ENCODE results near the gene DOCK7. TPM values are rescaled to one million over a fixed set of nuclear protein-coding genes. Genes with fewer than 3 reads are reported as not detected.

DOCK7 gene
- total and polyA plus RNA-seq, 2 of the 13 experiments (the other 11 are each of a cell fraction or from before 2014, with no cell fraction given): 45.7 to 67.2 TPM

DNA sequence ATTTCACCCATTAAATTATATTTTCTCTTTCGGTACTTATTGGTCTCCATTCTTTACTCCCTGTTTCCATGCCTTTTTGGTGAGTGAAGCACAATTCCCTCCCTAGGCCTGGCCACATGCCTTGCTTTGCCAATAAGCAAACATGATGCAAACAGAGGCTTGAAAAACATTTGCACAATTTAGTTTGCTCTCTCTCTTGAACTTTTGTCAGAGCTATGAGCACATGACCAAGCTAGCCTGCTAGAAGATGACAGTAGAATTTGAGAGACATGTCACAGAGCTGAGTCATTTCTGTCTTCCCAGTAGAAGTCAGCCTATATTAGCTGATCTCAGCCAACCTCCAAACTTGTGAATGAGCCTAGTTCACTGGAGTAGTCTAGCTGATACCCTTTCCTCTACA is 66.3 kb downstream of the DOCK7 start (continued):
- TF ChIP-seq MED8 (CRISPR knock-in tag; IDR thresholded peaks at IDR 0.05; ENCODE audit: insufficient replicate concordance): peak; percentile 50
- TF ChIP-seq, protein P1, sequence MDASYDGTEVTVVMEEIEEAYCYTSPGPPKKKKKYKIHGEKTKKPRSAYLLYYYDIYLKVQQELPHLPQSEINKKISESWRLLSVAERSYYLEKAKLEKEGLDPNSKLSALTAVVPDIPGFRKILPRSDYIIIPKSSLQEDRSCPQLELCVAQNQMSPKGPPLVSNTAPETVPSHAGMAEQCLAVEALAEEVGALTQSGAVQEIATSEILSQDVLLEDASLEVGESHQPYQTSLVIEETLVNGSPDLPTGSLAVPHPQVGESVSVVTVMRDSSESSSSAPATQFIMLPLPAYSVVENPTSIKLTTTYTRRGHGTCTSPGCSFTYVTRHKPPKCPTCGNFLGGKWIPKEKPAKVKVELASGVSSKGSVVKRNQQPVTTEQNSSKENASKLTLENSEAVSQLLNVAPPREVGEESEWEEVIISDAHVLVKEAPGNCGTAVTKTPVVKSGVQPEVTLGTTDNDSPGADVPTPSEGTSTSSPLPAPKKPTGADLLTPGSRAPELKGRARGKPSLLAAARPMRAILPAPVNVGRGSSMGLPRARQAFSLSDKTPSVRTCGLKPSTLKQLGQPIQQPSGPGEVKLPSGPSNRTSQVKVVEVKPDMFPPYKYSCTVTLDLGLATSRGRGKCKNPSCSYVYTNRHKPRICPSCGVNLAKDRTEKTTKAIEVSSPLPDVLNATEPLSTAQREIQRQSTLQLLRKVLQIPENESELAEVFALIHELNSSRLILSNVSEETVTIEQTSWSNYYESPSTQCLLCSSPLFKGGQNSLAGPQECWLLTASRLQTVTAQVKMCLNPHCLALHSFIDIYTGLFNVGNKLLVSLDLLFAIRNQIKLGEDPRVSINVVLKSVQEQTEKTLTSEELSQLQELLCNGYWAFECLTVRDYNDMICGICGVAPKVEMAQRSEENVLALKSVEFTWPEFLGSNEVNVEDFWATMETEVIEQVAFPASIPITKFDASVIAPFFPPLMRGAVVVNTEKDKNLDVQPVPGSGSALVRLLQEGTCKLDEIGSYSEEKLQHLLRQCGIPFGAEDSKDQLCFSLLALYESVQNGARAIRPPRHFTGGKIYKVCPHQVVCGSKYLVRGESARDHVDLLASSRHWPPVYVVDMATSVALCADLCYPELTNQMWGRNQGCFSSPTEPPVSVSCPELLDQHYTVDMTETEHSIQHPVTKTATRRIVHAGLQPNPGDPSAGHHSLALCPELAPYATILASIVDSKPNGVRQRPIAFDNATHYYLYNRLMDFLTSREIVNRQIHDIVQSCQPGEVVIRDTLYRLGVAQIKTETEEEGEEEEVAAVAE (CRISPR knock-in tag; IDR thresholded peaks at IDR 0.05; ENCODE audit: borderline replicate concordance): peak; percentile 88
- TF ChIP-seq ARID2 (CRISPR knock-in tag; IDR thresholded peaks at IDR 0.05; ENCODE audit: borderline replicate concordance): peak; percentile 67; the same call in 1 of the 2 replicates
- no peak for TF ChIP-seq LCORL (IDR thresholded peaks at IDR 0.05)
- TF ChIP-seq LCORL (CRISPR knock-in tag; IDR thresholded peaks at IDR 0.05): peak; percentile 85; the same call in 1 of the 2 replicates
- TF ChIP-seq, protein P2, sequence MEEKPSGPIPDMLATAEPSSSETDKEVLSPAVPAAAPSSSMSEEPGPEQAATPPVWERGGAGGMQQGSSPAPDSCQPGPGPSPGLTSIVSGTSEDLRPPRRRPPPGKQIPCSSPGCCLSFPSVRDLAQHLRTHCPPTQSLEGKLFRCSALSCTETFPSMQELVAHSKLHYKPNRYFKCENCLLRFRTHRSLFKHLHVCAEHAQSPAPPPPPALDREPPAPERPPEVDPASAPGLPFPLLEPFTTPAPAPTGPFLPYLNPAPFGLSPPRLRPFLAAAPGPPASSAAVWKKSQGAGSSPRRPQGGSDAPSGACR (CRISPR knock-in tag; IDR thresholded peaks at IDR 0.05): peak; percentile 84; the same call in 1 of the 2 replicates
- peak; percentile 90; the same call in 1 of the 2 replicates for TF ChIP-seq ZNF670 (CRISPR knock-in tag; IDR thresholded peaks at IDR 0.05; ENCODE audit: borderline replicate concordance)
- TF ChIP-seq, protein P3, sequence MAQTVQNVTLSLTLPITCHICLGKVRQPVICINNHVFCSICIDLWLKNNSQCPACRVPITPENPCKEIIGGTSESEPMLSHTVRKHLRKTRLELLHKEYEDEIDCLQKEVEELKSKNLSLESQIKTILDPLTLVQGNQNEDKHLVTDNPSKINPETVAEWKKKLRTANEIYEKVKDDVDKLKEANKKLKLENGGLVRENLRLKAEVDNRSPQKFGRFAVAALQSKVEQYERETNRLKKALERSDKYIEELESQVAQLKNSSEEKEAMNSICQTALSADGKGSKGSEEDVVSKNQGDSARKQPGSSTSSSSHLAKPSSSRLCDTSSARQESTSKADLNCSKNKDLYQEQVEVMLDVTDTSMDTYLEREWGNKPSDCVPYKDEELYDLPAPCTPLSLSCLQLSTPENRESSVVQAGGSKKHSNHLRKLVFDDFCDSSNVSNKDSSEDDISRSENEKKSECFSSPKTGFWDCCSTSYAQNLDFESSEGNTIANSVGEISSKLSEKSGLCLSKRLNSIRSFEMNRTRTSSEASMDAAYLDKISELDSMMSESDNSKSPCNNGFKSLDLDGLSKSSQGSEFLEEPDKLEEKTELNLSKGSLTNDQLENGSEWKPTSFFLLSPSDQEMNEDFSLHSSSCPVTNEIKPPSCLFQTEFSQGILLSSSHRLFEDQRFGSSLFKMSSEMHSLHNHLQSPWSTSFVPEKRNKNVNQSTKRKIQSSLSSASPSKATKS (CRISPR knock-in tag; IDR thresholded peaks at IDR 0.05): no peak; the same call in 1 of the 2 replicates
- TF ChIP-seq SMAD9 (CRISPR knock-in tag; IDR thresholded peaks at IDR 0.05): no peak
- TF ChIP-seq ZNF546 (CRISPR knock-in tag; conservative IDR thresholded peaks at IDR 0.05): no peak
- TF ChIP-seq, protein P4, sequence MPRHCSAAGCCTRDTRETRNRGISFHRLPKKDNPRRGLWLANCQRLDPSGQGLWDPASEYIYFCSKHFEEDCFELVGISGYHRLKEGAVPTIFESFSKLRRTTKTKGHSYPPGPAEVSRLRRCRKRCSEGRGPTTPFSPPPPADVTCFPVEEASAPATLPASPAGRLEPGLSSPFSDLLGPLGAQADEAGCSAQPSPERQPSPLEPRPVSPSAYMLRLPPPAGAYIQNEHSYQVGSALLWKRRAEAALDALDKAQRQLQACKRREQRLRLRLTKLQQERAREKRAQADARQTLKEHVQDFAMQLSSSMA (CRISPR knock-in tag; IDR thresholded peaks at IDR 0.05): peak; percentile 57; the same call in 1 of the 2 replicates
- TF ChIP-seq CREM (IDR thresholded peaks at IDR 0.05): peak; percentile 76; the same call in 1 of the 2 replicates
- no peak for TF ChIP-seq CREM (CRISPR knock-in tag; IDR thresholded peaks at IDR 0.05)
- no peak for TF ChIP-seq PRMT3 (CRISPR knock-in tag; IDR thresholded peaks at IDR 0.05; ENCODE audit: borderline replicate concordance, low read depth)
- TF ChIP-seq, protein P5, sequence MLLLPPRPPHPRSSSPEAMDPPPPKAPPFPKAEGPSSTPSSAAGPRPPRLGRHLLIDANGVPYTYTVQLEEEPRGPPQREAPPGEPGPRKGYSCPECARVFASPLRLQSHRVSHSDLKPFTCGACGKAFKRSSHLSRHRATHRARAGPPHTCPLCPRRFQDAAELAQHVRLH (CRISPR knock-in tag; IDR thresholded peaks at IDR 0.05; ENCODE audit: borderline replicate concordance, low read depth): peak; percentile 69; the same call in 1 of the 2 replicates
- peak; percentile 58 for TF ChIP-seq NFYC (CRISPR knock-in tag; IDR thresholded peaks at IDR 0.05)
- TF ChIP-seq NFYB (CRISPR knock-in tag; IDR thresholded peaks at IDR 0.05): peak; percentile 38; the same call in 1 of the 2 replicates
- TF ChIP-seq HHEX (CRISPR knock-in tag; IDR thresholded peaks at IDR 0.05): peak; percentile 59
- TF ChIP-seq, protein P6, sequence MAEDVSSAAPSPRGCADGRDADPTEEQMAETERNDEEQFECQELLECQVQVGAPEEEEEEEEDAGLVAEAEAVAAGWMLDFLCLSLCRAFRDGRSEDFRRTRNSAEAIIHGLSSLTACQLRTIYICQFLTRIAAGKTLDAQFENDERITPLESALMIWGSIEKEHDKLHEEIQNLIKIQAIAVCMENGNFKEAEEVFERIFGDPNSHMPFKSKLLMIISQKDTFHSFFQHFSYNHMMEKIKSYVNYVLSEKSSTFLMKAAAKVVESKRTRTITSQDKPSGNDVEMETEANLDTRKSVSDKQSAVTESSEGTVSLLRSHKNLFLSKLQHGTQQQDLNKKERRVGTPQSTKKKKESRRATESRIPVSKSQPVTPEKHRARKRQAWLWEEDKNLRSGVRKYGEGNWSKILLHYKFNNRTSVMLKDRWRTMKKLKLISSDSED (CRISPR knock-in tag; IDR thresholded peaks at IDR 0.05): no peak
- peak; percentile 77; the same call in 1 of the 2 replicates for TF ChIP-seq KDM3A (CRISPR knock-in tag; IDR thresholded peaks at IDR 0.05; ENCODE audit: low read depth)
- peak; percentile 94 for TF ChIP-seq RXRB (CRISPR knock-in tag; IDR thresholded peaks at IDR 0.05; ENCODE audit: borderline replicate concordance)
- TF ChIP-seq ZKSCAN1 (IDR thresholded peaks at IDR 0.05; ENCODE audit: low read length): peak; percentile 37; the same call in 1 of the 2 replicates

Measured in HepG2 (cell line).